ENCODE data around the gene DDAH1.

DNA sequence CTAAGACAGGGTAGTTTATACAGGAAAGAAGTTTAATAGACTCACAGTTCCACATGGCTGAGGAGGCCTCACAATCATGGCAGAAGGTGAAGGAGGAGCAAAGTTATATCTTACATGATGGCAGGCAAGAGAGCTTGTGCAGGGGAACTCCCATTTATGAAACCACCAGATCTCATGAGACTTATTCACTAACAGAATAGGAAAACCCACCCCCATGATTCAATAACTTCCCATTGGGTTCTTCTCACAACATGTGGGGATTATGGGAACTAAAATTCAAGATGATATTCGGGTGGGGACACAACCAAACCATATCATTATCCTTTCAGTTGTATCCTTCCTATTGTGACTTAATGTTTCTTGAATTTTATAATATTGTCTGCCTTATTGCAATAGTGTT, 13.4 kb upstream of the DDAH1 start:
- TF ChIP-seq, protein P1, sequence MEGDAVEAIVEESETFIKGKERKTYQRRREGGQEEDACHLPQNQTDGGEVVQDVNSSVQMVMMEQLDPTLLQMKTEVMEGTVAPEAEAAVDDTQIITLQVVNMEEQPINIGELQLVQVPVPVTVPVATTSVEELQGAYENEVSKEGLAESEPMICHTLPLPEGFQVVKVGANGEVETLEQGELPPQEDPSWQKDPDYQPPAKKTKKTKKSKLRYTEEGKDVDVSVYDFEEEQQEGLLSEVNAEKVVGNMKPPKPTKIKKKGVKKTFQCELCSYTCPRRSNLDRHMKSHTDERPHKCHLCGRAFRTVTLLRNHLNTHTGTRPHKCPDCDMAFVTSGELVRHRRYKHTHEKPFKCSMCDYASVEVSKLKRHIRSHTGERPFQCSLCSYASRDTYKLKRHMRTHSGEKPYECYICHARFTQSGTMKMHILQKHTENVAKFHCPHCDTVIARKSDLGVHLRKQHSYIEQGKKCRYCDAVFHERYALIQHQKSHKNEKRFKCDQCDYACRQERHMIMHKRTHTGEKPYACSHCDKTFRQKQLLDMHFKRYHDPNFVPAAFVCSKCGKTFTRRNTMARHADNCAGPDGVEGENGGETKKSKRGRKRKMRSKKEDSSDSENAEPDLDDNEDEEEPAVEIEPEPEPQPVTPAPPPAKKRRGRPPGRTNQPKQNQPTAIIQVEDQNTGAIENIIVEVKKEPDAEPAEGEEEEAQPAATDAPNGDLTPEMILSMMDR (conservative IDR thresholded peaks at IDR 0.05): no peak
- TF ChIP-seq ZFX (IDR thresholded peaks at IDR 0.05): no peak
